ENCODE measurements around the gene APBB2.

APBB2 gene

DNA sequence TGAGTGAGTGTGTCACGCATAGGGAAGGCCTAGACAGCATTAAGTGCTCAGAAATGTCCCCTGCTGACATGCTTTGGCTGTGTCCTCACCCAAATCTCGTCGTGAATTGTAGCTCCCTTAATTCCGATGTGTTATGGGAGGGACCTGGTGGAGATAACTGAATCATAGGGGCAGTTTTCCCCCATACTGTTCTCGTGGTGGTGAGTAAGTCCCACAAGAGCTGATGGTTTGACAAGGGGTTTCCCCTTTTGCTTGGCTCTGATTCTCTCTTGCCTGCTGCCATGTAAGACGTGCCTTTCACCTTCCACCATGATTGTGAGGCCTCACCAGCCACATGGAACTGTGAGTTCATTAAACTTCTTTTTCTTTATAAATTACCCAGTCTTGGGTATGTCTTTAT, 386.6 kb downstream of the APBB2 start:
- Histone ChIP-seq H3K27ac (ENCODE audit: poor library complexity, severe bottlenecking) (no peak overlapping the region), H3K4me3 (ENCODE audit: severe bottlenecking) (no peak overlapping the region), H3K9me3 (ENCODE audit: severe bottlenecking) (no peaks in the 10 kb centered on the region), H3K4me1 (ENCODE audit: insufficient read depth, poor library complexity, severe bottlenecking) (no peaks in the 10 kb centered on the region), H3K27me3 (ENCODE audit: insufficient read depth, poor library complexity, severe bottlenecking) (no peaks in the 10 kb centered on the region), H3K36me3 (ENCODE audit: low read depth) (peaks cover 58% of the 10 kb centered on the region)
- ATAC-seq (ENCODE audit: low read depth) (no peak), DNase-seq (ENCODE audit: low spot score) (no peak)
- TF ChIP-seq, protein P1, sequence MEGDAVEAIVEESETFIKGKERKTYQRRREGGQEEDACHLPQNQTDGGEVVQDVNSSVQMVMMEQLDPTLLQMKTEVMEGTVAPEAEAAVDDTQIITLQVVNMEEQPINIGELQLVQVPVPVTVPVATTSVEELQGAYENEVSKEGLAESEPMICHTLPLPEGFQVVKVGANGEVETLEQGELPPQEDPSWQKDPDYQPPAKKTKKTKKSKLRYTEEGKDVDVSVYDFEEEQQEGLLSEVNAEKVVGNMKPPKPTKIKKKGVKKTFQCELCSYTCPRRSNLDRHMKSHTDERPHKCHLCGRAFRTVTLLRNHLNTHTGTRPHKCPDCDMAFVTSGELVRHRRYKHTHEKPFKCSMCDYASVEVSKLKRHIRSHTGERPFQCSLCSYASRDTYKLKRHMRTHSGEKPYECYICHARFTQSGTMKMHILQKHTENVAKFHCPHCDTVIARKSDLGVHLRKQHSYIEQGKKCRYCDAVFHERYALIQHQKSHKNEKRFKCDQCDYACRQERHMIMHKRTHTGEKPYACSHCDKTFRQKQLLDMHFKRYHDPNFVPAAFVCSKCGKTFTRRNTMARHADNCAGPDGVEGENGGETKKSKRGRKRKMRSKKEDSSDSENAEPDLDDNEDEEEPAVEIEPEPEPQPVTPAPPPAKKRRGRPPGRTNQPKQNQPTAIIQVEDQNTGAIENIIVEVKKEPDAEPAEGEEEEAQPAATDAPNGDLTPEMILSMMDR (IDR thresholded peaks at IDR 0.05; ENCODE audit: poor library complexity, severe bottlenecking) = no peak

DNA sequence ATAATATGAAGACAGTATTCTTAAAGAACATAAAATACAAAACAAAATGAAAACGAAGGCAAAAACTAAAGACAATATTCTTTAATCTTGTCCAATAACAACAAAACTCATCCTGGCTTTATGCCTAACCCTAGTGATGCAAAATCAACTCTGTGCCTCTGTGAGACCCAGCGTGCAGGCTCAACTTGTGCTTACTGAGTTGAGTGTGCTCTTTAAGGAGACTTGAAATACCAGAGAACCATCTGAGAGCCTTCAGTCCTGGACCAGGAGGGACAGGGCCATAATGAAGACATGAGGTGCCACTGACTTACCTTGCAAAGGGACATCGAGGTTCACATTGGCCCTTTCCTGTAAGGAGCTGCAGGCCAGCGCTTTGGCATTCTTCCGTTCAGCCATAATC, 387.5 kb downstream of the APBB2 start:
- no peak overlapping the region for H3K4me3 ChIP-seq (ENCODE audit: severe bottlenecking)
- TF ChIP-seq, protein P1 (IDR thresholded peaks at IDR 0.05; ENCODE audit: poor library complexity, severe bottlenecking) = no peak
- H3K4me1 ChIP-seq (ENCODE audit: insufficient read depth, poor library complexity, severe bottlenecking) = no peaks in the 10 kb centered on the region
- H3K36me3 ChIP-seq (ENCODE audit: low read depth) = peaks cover 66% of the 10 kb centered on the region
- no peaks in the 10 kb centered on the region for H3K27me3 ChIP-seq (ENCODE audit: insufficient read depth, poor library complexity, severe bottlenecking)
- DNase-seq (ENCODE audit: low spot score) (no peak), ATAC-seq (ENCODE audit: low read depth) (no peak)
- H3K9me3 ChIP-seq (ENCODE audit: severe bottlenecking) = no peaks in the 10 kb centered on the region
- no peak overlapping the region for H3K27ac ChIP-seq (ENCODE audit: poor library complexity, severe bottlenecking)

DNA sequence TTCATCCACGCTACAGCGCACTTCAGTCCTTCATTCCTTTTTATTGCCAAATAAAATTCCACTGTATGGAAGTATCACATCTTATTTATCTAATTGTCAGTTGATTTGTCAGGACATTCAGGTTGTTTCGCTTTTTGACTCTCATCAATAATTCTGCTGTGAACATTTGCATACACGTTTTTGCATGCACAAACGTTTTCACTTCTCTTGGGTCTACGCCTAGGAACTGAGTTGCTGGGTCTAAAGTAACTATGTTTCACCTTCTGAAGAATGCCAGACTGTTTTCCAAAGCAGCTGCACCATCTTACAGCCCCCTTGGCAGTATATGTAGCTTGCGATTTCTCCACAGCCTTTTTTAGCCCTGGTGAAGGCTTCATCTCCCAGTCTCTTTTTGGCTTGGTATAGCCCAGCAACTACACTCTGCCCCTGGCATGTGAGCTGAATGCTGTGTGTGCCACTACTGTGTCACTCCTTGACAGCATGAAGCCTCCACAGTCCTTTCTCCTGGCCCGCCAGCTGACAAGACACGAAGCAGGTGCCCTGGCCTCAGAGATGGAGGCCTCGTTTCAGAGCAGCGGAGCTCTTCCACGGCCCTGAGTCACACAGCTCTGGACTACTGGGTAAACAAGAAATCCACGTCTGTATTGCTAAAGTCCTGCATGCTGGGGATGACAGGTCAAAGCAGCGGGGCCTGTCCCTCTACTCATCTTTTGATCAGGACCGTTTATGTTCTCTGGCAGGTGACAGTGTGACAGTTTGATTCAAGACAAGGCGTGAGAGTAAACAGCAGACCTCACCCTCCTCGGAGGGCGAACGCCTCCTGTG, 389.1 kb downstream of the APBB2 start:
- no peak overlapping the region for H3K4me3 ChIP-seq (ENCODE audit: severe bottlenecking)
- no peaks in the 10 kb centered on the region for H3K4me1 ChIP-seq (ENCODE audit: insufficient read depth, poor library complexity, severe bottlenecking)
- peaks cover 77% of the 10 kb centered on the region for H3K36me3 ChIP-seq (ENCODE audit: low read depth)
- no peaks in the 10 kb centered on the region for H3K9me3 ChIP-seq (ENCODE audit: severe bottlenecking)
- H3K27ac ChIP-seq (ENCODE audit: poor library complexity, severe bottlenecking) = no peak overlapping the region
- DNase-seq (ENCODE audit: low spot score) = no peak
- TF ChIP-seq, protein P1 (IDR thresholded peaks at IDR 0.05; ENCODE audit: poor library complexity, severe bottlenecking) = no peak
- ATAC-seq (ENCODE audit: low read depth) = no peak
- H3K27me3 ChIP-seq (ENCODE audit: insufficient read depth, poor library complexity, severe bottlenecking) = no peaks in the 10 kb centered on the region

DNA sequence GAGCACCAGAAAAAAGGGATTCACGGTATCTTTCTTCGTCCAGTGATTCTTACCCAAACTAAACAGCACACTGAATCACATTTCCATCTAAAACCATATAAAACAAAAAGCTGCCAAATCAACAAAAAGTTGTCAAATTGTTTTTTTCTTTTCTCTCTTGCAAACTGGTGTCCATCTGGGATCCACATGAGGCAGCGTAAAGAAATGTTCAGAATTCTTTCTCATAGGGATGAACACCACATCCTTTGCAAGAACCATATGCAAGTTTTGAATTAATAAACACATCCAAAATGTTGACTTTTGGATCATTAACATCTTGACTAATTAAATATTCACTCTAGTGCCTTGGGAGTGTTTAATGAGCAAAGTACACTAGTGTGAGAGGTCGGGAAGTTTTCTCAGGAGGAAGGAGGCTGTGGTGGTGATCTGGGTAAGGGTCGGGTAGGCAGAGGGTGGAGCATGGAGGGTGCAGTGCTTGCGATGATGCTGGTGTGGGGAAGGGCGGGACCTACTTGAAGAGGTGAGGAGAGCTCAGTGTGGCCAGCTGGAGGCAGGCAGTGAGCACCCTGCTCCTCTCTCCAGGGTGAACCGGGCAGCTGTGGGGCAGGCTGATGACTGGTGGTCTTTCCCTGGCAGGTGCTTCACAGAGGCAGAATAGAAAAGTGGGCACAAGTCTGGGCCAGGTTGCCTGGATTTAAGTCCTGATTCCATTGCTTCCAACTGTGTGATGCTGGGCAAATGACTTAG, 391.7 kb downstream of the APBB2 start:
- H3K9me3 ChIP-seq (ENCODE audit: severe bottlenecking) = no peaks in the 10 kb centered on the region
- TF ChIP-seq, protein P1 (IDR thresholded peaks at IDR 0.05; ENCODE audit: poor library complexity, severe bottlenecking) = no peak
- ATAC-seq (ENCODE audit: low read depth) = no peak

More for the DNA sequence above, 391.7 kb downstream of the APBB2 start:
- Histone ChIP-seq H3K27me3 (ENCODE audit: insufficient read depth, poor library complexity, severe bottlenecking) (no peaks in the 10 kb centered on the region), H3K27ac (ENCODE audit: poor library complexity, severe bottlenecking) (no peak overlapping the region), H3K4me1 (ENCODE audit: insufficient read depth, poor library complexity, severe bottlenecking) (no peaks in the 10 kb centered on the region), H3K4me3 (ENCODE audit: severe bottlenecking) (no peak overlapping the region), H3K36me3 (ENCODE audit: low read depth) (peaks cover 78% of the 10 kb centered on the region)
- no peak for DNase-seq (ENCODE audit: low spot score)

All from RWPE2 (cell line).